IPS-18a (cell line): ENCODE measurements around the gene PLA2G3.

Experiments used
- H3K27ac ChIP-seq: one replicate; pipeline ENCODE4 v1.5.1; 2013; ENCODE audit warnings: low read length
- H3K27me3 ChIP-seq: one replicate; pipeline ENCODE4 v1.6.1; 2013; ENCODE audit warnings: mild to moderate bottlenecking, low read length; ENCODE audit not compliant: control insufficient read depth, insufficient read depth
- H3K36me3 ChIP-seq: one replicate; pipeline ENCODE4 v1.6.1; 2013; ENCODE audit warnings: low read depth, low read length; ENCODE audit not compliant: control insufficient read depth
- H3K4me1 ChIP-seq: one replicate; pipeline ENCODE4 v1.6.1; 2013; ENCODE audit warnings: low read depth, low read length; ENCODE audit not compliant: control insufficient read depth
- H3K4me3 ChIP-seq: one replicate; pipeline ENCODE4 v1.5.1; 2013; ENCODE audit warnings: low read length
- H3K9ac ChIP-seq: one replicate; pipeline ENCODE4 v1.6.1; 2013; ENCODE audit warnings: mild to moderate bottlenecking, low read length, moderate library complexity
- H3K9me3 ChIP-seq: one replicate; pipeline ENCODE4 v1.6.1; 2013; ENCODE audit warnings: low read depth, low read length; ENCODE audit not compliant: control insufficient read depth

The PLA2G3 gene

DNA sequence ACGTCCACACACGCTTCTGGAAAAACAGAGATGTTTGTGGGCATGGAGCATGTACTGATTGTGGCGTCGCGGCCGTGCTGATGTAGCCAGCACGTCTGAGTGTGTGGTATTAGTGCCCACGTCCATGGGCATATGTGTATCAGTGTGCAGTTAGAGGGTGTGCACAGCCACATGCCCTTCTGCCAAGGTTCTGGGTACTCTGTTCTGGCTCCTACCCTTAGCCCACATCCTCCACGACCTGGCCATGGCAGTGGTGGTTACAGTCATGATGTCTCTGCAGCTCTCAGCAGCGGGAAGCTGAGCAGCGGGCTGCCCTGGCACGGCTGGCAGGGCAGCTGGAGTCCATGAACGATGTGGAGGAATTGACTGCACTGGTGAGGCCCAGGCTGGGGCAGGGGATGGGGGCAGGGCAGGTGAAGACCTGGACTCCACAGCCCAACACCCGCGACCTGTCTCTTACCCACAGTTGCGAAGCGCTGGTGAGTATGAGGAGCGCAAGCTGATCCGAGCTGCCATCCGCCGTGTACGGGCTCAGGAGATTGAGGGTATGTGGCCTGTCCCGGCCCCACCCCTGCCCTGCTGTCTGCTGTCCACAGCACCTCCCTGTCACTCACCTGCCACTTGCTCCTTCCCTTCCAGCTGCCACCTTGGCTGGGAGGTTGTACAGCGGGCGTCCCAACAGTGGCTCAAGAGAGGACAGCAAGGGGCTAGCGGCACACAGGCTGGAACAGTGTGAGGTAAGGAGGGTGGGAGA, 51.9 kb downstream of the PLA2G3 start:
- Histone ChIP-seq H3K9ac (no peak overlapping the region), H3K36me3 (no peaks in the 10 kb centered on the region)

GRCh38 chr22:31087744-31088215, 52.5 kb downstream of the PLA2G3 start:
- Histone ChIP-seq H3K27ac (no peak overlapping the region), H3K9me3 (no peaks in the 10 kb centered on the region), H3K27me3 (no peaks in the 10 kb centered on the region), H3K4me3 (no peak overlapping the region), H3K9ac (no peak overlapping the region), H3K4me1 (peaks cover 17% of the 10 kb centered on the region), H3K36me3 (no peaks in the 10 kb centered on the region)

More for the DNA sequence above, 51.9 kb downstream of the PLA2G3 start:
- Histone ChIP-seq H3K27me3 (no peaks in the 10 kb centered on the region), H3K4me1 (peaks cover 13% of the 10 kb centered on the region), H3K9me3 (no peaks in the 10 kb centered on the region), H3K27ac (no peak overlapping the region), H3K4me3 (no peak overlapping the region)

GRCh38 chr22:31086703-31087330, 53.5 kb downstream of the PLA2G3 start:
- Histone ChIP-seq H3K27ac (no peak overlapping the region), H3K9me3 (no peaks in the 10 kb centered on the region), H3K9ac (no peak overlapping the region), H3K27me3 (peaks cover 6% of the 10 kb centered on the region), H3K4me3 (no peak overlapping the region), H3K4me1 (peaks cover 18% of the 10 kb centered on the region), H3K36me3 (no peaks in the 10 kb centered on the region)

DNA sequence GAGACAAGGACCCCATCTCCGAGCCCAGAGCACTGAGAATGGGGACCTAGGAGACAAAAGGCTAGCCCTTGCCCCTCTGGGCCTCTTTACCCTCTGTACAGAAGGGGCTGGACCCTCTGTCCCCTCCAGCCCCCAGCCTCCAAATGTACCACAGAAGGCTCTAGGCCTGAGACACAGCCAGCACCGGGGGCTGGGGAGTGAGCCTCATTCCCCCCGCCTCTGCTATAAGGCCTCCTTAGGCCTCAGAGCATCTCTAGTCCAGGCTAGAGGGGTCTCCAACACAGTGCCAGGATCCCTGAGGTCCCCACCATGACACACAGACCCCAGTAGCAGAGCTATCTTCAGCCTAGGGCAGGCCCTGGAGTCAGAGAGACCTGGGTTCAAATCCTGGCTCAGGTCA, 54.4 kb downstream of the PLA2G3 start:
- no peak overlapping the region for H3K27ac ChIP-seq
- H3K36me3 ChIP-seq = no peaks in the 10 kb centered on the region
- peaks cover 11% of the 10 kb centered on the region for H3K27me3 ChIP-seq
- H3K4me3 ChIP-seq = peak overlapping the region; percentile 74
- H3K9ac ChIP-seq = peak overlapping the region; percentile 87
- H3K9me3 ChIP-seq = no peaks in the 10 kb centered on the region
- peaks cover 23% of the 10 kb centered on the region for H3K4me1 ChIP-seq

DNA sequence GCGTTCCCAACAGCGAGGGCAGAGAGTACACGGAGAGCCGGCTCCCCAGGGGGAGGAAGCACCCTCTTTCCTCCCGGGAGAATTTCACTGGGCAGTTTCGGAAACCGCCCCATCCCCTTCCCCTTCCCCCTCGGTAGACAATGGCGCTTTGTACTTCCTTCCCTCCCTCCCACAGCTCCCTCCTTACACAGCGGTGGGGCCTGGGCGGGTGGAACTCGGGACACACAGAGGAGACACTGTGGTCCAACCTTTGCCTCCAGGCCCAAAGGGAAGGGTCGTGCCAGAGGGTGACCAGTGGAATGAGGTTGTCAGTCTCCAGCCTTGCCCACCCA, 54.8 kb downstream of the PLA2G3 start:
- Histone ChIP-seq H3K27me3 (peaks cover 11% of the 10 kb centered on the region), H3K27ac (no peak overlapping the region), H3K9me3 (no peaks in the 10 kb centered on the region), H3K9ac (peak overlapping the region; percentile 87), H3K4me1 (peaks cover 23% of the 10 kb centered on the region), H3K36me3 (no peaks in the 10 kb centered on the region), H3K4me3 (peak overlapping the region; percentile 74)

DNA sequence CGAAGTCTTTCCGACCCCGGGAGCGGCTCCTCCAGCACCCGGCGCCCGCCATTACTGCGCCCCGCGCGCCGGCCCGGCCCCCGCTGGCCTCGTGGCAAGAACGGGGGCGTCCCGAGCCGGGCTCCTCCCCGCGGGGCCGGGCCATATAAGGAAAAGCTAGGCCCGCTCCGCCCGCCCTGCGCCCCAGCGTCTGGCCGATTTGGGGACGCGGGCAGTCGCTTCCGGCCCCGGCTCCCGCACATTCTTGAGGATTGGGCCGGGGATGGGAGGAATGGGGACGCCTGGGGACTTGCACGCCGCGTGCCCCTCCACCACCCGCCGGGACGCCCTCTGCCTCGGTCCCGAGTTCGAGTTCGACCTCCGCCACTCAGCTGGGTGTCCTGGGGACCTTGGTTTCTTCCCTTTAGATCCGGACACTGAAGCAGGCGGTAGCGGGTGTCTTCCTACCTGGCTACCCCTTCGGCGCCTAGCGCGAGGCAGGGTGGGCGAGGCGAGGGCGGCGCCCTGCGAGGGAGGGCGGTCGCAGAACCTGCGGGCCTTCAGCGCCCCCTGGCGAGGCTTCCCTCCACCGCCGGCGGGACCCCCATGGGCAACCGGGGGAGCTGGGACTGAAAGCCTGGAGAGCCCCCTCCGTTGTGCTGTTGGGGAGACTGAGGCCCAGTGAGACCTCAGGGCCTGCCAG, 55.4 kb downstream of the PLA2G3 start:
- H3K9ac ChIP-seq = peak overlapping the region; percentile 87
- no peaks in the 10 kb centered on the region for H3K36me3 ChIP-seq
- no peaks in the 10 kb centered on the region for H3K9me3 ChIP-seq
- H3K27me3 ChIP-seq = peaks cover 11% of the 10 kb centered on the region
- peak overlapping the region; percentile 74 for H3K4me3 ChIP-seq
- H3K27ac ChIP-seq = peak overlapping the region; percentile 14
- peaks cover 23% of the 10 kb centered on the region for H3K4me1 ChIP-seq
